Stimulated activated CD8-positive, alpha-beta memory T cell treated with anti-CD3 and anti-CD28 coated beads, Interleukin-12 subunit alpha, Interleukin-12 subunit beta, amount 100 ng/mL, for 1 hour (primary cell): Measurements from ENCODE around the gene SCN5A.

Experiments used
- DNase-seq: peaks from one replicate; pipeline ENCODE4 v3.0.0-alpha.2; 2020; ENCODE audit warnings: low read depth

SCN5A gene

DNA sequence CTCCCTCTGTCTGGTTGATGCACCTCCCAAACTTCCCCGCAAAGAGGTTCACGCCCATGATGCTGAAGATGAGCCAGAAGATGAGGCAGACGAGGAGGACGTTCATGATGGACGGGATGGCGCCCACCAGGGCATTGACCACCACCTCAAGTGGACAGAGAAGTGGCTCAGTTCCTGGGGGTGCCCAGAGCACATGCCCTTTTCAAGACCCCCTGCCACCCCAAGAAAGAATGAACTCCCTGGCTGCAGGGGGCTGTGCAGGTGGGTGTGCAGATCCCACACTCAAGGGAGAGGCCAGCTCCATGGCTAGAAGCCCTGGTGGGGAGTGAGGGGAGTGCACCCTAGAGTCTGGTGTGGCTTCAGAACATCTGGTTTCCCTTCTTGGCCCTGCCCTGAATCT is 89.2 kb downstream of the SCN5A start:
- no peak for DNase-seq

DNA sequence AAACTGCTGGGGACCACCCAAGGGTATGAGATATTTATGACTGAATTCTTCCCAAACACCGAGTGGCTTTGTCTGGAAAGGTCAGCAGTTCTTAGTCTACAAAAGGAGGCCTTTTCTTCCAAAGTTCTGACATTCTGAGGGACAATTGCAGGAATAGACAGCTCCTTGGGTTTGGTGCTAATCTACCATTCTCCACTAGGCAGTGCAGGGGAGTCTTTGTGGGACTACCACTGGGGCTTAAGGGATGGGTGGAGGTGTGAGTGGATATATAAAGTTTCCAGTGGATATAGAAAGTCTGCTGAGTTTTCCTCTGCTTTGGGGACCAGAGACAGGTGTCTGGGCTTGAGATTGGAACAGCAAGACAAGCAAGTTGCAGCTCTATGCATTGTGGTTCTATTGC is 90.6 kb downstream of the SCN5A start:
- DNase-seq = no peak

DNA sequence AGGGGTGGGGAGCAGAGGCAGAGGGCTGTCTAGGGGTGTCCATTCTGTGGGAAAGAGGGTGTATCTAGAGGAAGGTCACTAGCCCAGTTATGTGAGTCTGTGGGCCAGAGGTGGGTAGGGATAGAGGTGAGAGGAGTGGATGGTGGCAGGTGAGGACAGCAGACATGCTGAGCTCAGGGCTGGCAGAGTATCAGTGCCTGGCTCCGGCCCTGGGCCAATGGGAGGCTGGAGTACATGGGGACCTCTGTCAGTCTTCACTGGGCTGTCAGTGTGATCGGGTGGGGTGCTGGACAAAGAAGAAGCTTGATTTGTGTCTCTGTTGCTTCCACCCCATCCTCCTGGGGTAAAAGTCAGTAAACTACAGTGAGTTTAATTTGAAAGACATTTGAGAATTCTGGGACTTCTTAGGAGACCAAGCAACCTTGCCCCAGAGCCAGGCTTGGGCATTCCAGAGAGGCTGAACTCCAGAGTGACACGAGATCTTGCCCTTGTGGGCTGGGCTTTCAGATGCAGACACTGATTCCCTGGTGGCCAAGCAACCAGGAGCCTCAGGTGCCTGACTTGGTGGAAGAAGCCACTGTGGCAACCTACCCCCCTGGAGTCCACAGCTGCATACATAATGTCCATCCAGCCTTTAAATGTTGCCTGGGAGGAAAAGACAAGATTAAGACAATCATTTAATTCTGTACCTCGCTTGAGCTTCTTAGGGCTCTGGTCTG is 92.7 kb downstream of the SCN5A start:
- no peak for DNase-seq

DNA sequence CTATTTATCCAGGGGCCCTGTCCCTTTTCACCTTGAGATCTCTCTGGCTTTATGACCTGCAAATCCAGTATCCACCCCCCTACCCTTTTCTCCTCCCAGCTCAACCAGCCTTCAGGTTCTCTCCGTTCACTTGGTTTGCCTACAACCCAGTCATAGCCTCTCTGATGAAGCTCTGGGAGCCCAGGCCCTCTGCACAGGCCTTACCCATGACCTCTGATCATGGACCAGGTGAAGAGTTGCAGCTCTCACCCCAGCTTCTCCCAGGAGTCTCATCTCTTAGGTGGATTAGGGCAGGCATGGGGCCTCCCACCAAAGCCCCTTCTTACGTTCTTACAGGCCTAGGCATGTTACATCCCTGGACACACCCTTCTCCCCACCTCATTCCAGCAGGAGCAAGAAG is 93.6 kb downstream of the SCN5A start:
- DNase-seq = no peak

DNA sequence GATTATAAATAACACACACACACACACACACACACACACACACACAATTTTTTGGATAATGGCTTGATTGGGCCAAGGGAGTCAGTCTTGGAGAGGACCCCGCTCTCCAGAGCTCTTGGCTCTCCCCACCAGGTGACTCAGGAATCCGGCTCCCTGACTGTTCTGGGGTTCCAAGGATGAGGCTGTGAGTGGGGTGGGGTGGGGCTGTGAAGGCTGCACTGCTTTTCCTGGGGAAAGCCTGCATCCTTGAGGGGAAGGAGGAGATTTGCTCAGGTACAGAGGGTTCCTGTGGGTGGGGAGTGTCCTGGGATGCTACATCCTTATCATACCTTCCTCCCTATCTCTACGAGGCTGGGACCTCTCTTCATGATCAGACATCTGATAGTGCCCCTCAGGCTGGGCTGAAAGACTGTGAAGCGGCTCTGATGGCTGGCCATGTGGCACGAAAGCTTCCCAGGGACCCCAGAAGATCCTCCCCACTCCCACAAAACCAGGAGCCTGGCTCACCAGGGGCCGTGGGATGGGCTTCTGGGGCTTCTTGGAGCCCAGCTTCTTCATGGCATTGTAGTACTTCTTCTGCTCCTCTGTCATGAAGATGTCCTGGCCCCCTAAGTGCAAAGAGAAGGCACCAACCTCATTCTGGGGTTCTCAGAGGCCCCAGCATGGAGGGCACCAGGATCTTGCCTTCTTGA is 94.2 kb downstream of the SCN5A start:
- DNase-seq = no peak

DNA sequence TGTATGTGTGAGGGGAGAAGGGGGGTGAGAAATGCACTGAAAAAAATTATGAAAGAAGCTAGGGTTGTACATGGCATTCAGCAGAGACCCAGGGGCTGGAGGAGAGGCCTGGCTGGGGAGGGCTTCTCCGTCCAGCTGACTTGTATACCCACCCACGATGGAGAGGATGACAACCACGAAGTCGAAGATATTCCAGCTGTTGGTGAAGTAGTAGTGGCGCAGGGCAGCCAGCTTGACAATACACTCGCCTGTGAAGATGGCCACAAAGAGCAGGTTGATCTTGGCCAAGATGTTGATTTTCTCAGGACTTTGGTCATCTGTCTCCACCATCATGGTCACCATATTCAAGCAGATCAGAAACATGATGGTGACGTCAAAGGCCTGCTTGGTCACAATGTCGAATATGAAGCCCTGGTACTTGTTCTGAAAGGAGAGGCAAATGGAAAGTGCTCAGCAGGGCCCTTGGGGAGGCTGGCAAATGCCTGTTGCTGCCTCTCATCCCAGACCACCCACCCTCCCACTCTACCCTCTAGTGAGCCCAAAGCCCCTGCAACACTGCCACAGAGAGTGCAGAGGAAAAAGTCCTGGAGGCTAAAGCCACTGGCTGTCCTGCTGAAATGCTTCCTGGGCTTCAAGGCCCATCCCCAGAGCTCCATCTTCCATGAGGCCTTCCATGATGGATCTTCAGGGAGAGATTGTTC is 95.2 kb downstream of the SCN5A start:
- DNase-seq = no peak

DNA sequence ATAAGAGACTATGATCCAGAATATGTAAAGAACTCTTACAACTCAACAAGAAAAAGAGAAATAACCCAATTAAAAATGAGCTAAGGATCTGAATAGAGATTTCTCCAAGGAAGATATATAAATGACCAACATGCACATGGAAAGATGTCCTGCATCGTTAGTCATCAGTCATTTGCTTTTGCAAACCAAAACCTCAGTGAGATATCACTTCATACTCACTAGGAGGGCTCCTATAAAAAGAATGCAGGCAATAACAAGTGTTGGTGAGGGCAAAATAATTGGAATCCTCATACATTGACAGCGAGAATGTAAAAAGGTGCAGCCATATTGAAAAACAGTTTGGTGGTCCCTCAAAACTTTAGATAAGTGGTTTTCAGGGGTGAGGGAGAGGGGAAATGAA is 96.4 kb downstream of the SCN5A start:
- DNase-seq = no peak

DNA sequence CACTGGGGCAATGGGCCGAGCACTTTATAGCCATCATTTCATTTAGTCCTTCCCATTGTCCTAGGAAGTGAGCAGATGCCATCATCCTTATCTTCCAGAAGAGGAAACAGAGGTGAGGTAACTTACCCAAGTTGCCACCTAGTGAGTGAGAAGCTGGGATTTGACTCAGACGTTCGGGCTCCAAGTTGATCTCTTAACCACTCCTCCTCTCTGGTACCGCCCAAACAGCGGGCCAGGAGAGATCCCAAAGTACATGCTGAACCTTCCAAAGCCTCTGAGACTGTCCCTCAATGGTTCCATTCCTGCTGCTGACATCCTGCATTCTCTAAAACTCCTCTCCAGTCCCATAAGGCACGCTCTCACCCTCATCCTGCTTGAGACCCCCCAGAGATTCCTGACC is 97.1 kb downstream of the SCN5A start:
- DNase-seq = no peak

DNA sequence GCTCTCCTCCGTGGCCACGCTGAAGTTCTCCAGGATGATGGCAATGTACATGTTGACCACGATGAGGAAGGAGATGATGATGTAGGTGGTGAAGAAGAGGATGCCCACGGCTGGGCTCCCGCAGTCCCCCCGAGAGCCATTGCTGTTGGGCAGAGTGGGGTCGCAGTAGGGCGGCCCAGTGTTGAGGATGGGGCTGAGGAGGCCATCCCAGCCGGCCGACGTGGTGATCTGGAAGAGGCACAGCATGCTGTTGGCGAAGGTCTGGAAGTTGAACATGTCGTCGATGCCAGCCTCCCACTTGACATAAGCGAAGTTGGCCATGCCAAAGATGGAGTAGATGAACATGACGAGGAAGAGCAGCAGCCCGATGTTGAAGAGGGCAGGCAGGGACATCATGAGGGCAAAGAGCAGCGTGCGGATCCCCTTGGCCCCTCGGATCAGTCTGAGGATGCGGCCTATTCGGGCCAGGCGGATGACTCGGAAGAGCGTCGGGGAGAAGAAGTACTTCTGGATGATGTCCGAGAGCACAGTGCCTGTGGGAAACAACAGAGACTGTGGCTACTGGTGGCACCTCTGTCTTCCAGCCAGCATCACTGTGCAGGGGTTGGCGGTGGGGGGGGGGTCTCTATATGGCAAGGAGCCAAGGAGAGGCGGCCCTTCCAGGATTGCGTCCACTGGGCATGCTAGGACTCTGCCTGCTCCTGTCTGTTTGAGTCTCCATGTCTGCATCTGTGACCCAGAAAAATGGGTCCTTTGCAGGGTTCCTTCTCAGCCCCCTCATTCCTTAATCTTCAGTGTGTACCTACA is 98.3 kb downstream of the SCN5A start:
- DNase-seq = no peak

DNA sequence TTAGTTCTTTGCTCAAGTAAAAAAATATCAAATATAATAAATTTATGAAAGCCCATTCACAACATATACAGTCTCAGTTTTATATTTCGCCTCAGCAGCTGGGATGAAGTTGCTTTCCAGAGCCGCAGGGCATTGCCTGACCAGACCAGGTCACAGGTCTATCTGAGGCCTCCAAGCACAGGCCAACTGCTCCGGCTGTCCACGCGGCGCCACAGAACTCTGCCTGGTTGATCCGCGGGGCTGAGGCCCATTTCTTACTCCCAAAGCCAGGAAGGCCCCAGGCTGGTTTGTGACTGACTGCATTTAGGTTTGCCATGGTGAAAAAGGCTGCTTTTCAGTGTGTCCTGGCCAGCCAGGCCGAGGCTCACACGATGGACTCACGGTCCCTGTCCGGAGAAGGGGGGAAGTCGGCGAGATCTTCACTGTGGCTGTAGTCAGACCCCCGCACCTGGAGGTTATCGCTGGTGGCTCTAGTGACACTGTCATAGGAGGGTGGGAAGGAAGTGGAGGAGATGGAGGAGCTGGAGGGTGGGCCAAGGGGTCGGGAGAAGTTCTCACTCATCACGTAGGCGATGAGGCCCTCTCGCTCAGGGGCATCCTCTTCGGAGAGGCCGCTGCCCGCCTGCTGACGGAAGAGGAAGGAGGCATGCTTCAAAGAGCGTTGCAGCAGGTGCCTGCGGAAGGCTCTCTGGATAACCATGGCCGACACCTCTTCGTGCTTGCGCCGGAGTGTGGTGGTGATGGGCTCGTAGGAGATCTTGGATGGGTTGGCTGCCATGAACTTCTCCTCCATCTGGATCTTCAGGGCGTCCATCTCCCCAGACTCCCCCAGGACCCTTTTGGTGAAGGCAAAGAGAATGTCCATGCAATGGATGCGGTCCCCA is 99.3 kb downstream of the SCN5A start:
- DNase-seq = no peak

DNA sequence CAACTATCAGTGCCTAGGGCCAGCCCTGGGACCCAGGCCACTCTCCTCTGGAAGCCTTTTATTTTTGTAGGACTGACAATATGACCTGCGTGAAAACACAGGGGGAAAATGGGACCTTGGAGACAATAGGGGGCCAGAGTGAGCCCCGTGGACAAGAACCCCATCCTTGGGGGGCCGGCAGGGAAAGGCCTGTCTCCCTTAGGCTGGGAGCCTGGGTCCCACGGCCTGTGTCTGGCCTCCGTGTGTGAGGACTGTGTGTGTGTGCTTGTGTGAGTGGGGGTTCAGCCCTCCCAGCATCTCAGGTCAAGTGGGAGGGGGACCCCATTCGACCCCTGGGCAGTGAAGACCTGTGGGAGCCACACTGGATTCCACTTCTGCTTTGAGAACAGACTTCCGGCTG is 100.0 kb downstream of the SCN5A start:
- no peak for DNase-seq

DNA sequence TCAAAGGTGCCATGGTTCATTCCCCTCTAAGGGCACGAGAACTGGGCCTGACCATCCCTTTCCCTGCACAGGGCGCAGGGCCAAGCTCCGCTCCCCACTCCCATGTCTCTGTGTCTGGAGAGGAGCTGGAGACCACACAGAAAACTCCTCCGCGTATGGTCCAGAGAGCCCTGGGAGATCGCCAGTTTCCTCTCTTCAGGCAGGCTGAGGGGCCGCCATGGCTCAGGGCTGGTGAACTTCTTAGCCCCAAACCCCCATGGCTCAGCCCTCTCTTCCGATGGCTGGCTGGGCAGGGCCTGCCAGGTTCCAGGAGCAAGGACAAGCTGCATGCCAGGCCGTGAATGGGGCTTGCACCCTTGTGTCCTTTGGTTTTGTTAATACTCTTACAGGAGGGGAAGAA is 100.4 kb downstream of the SCN5A start:
- DNase-seq = no peak

DNA sequence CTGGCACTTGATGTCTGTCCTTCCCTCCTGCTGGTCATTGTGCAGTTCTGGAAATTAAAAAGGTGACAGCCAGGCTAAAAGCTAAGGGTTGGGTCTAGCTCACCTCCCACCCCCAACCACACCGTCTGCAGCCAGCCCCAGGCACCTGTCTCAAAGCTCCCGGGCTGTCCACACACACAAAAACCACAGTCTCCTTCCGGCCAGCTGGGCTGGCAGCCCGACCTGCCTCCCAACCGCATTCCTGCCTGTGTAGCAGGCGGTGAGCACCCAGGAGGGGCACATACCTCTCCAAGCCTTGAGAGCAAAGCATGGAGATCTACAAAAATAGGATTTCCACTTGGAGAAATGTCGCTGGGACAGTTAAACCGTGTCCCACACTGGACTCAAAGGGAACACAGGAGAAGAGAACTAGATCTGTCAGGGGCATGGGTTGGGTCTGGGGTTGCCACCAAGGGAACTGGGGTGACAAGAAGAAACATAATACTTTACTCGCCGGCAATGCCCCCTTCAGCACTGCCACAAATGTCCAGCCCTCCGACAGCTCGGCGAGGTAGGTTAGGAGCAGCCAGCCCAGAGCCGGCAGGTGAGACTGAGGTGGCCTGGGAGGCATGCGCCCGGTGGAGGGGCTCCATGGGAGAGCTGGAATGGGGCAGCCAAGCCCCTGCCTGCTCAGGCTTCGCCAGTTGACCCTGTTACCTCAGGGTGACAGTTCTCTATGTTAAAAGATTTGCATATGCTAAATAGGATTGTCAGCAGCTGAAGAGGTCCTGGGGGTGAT is 101.1 kb downstream of the SCN5A start:
- DNase-seq = no peak

DNA sequence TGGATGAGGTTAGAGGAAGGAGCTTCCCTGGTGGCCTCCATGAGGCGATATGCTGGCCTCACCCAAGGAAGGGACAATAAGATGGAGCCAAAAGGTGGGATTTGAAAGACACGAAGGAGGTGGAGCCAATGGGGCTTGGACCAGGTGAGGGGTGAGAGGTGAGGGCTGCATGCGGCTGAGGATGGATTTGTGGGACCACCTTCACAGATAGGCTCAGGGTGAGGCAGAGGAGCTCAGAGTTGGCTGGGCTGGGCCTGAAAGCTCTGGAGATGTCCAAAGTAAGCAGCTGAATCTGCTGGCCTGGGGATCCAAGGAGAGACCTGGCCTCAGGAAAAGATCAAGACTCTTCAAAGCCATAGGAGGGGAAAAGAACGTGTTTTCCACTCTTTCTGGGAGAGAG is 103.5 kb downstream of the SCN5A start:
- DNase-seq = no peak

DNA sequence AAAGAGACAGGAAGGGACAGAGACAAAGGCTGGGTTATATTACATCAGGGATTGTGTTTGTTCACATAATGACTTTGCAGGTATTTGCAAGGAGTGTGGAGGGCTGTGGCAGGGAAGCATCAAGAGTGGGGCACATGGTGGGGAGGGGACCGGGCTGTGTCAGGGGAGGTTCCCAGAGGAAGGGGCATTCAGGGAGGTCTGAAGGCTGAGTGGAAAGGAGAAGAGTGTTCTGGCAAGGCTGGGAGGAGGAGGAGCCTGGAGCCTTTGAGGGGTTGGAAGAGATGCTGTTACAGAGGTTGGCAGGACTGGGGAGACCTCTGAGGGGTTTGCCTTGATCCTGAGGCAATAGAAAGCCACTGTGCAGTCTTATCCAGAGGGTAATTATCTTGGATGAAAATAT is 103.9 kb downstream of the SCN5A start:
- DNase-seq = no peak

DNA sequence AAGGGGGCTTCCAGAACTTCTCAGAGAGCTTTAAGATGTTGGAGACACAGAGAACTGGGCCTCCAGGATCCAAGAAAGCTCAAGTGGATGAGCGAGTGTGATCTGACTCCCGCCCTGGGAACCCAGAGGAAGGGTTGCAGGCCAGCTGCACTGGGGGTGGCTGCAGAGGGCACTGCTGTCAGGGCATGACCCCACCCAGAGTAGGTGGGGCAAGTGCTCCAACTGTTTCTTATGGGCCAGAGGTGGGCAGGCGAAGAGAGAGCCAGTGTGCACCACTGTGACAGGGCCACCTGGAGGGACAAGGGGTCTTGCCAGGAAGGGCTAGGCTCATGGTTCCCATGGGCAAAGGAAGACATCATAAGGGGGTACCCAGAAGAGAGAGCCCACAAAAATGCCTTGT is 104.6 kb downstream of the SCN5A start:
- DNase-seq = no peak

DNA sequence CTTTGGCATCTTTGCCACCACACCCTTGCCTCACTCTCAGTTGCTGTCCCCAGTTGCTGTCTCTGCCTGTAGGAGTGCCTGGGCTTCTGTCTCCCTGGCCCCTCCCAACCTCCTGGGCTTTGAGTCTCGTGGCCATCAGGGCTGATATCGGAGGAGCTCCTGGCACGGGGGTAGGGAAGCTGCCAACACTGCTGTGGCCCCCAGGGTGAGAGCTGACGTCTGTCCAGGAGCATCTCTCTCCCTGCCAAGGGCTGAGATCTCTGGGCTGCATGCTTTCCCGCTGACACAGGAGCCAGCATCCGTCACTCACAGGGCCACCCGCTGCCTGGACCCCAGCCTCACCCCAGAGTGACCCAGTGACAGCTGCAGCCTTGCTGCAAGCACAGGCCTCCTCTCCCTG is 105.9 kb downstream of the SCN5A start:
- DNase-seq = no peak

DNA sequence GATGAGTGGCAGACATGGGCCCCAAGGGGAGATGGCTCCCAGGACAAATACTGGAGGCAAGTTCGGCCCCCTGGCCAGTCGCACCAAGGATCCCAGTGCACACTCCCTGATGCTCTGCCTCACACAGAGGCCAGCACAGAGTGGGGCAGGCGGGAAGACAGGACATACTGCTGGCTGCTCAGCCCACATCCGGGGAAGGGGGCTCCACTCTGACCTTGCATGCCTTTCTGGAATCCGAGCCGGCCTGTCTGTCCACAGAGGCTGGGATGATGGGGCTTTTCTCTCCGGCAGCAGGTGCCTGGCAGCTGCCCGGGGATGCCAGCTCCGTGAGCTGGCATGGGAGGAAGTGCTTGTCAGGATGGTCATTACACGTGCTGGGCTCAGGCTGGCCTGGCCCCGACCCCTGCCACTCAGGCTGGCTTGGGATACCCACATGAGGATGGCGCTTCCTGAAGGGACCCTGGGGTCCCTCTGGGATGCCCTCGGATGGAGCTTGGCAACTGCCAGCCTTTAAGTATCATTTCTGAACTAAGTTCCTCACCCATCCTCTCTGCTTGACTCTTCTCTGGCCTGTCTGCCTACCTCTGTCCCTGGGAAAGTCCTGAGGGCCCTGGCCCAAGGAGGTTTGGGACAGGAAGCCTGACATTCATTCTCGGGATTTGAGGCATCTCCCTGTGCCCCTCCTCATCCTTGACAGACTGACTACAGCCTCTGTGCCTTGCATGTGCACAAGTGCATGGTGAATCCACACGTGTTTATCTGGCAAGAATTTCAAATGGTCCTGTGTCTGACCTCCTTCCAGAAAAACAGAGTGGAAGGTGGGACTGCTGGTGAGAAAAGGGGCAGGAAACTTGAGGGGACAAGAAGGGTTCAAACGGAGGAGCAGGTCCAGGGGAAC is 106.8 kb downstream of the SCN5A start:
- no peak for DNase-seq

DNA sequence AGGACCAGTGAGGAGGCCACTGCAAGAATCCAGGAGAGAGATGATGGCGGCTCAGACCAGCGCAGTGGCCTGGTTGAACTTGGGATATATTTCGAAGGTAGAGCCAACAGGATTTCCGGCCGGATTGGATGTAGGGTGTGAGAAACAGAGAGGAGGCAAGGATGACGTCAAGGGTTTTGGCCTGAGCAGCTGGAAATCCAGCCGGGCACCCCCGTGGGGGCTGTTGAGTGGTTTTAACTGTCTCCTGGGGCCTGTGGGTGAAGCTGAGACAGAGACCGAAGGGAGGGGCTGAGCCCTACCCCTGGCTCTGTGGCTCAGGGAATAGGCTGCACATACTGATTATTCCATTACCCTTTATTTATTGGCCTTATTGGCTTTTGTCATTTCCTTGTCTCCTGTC is 107.7 kb downstream of the SCN5A start:
- DNase-seq = no peak
